NCI-H524 (cell line): ENCODE data around the gene REXO1.
A peak's percentile ranks its signal among the peaks of the same experiment; 100 is the strongest.
"Not testable (repeated sequence)": the region's sequence is repeated elsewhere in the genome, so short reads cannot be mapped to it uniquely, and the experiment has no call there.

Experiments used
- DNase-seq, 2 experiments: peaks; one replicate each; lab custom pipeline; 2025; lab: John Stamatoyannopoulos, UW

The REXO1 gene, protein sequence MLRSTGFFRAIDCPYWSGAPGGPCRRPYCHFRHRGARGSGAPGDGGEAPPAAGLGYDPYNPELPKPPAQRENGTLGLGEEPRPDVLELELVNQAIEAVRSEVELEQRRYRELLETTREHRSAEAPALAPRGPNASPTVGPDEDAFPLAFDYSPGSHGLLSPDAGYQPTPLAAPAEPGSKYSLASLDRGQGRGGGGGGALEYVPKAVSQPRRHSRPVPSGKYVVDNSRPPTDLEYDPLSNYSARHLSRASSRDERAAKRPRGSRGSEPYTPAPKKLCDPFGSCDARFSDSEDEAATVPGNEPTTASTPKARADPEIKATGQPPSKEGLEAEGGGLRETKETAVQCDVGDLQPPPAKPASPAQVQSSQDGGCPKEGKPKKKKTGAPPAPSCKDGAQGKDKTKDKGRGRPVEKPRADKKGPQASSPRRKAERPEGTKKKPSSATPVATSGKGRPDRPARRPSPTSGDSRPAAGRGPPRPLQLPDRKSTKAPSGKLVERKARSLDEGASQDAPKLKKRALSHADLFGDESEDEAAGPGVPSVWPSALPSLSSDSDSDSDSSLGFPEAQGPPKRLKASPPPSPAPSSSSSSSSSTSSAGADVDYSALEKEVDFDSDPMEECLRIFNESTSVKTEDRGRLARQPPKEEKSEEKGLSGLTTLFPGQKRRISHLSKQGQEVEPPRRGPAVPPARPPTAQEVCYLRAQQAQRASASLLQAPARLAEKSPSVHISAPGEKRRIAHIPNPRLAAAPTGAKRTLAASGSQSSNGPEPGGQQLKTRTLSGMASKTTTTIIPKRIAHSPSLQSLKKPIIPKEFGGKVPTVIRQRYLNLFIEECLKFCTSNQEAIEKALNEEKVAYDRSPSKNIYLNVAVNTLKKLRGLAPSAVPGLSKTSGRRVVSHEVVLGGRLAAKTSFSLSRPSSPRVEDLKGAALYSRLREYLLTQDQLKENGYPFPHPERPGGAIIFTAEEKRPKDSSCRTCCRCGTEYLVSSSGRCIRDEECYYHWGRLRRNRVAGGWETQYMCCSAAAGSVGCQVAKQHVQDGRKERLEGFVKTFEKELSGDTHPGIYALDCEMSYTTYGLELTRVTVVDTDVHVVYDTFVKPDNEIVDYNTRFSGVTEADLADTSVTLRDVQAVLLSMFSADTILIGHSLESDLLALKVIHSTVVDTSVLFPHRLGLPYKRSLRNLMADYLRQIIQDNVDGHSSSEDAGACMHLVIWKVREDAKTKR

DNA sequence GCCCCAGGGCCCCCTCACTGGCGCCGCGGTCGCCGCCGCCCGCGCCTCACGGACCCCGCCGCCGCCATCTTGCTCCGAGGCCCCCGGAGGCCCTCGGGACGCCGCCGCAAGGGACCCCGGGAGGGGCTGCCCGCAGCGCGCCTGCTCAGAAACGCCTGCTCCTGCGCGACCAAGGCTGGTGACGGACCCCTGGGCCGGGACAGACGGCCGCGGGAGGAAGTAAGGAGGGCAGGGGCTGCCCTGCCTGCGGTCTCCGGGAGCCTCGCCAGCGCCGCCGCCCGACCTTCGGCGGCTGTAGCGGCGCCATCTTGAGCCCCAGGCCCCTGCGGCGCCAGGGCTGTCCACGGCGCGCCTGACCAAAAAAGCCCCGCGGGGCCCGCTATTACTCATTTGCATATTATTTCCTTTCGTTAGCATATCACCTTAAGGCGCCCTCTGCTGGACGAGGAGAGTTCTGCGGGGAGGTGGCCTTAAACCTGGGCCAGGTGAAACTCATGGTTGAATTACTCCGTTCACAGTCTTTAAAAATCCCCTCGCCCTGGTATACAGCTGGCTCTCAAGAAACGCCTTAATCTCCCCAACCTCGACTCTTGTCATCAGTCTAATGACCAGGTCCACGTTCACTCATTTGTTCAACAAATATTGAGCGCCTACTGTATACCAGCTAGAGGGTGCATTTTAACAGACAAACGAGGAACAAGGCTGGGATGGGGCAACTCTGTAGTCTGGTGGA is at the start of gene REXO1:
REXO1 (minus strand) TSS at position 85 of the 733 bp plus-strand sequence. CDS start 125 bp downstream, outside the sequence.
- peak; percentile 88 to 96 for DNase-seq

GRCh38 chr19:1896508-1896907 is 48.2 kb upstream of the REXO1 start:
- DNase-seq = no peak

GRCh38 chr19:1893791-1894190 is 45.5 kb upstream of the REXO1 start:
- DNase-seq = no peak

DNA sequence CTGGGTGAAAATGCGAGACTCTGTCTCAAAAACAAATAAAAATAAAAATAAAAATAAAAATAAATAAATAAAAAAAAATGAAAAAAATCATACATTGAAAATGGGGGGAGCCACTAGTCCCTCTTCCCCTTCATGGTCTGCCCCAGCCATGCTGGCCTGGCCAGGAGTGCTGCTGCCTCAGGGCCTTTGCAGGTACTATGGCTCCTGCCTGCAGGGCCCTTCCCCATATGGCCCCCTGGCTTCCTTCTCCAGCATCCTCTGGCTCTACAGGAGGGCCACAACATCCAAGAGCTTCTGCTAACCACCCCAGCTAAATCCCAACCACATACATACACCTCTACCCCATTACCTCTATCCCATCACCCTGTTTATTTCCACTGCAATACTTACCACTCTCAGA is 41.6 kb upstream of the REXO1 start:
- no peak for DNase-seq

DNA sequence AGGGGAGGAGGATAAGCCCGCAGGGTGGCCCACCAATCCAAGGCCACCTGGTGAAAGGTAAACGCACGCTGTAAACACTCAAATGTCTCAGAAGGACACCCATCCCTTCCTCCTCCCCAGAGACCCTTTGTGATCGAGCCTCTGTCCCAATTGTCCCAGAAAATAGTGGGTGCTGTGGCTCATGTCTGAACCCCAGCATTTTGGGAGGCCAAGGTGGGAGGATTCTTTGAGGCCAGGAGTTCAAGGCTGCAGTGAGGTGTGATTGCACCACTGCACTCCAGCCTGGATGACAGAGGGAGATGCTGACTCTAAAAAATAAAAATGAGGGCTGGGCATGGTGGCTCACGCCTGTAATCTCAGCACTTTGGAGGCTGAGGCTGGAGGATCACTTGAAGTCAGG is 40.1 kb upstream of the REXO1 start:
- no peak for DNase-seq

DNA sequence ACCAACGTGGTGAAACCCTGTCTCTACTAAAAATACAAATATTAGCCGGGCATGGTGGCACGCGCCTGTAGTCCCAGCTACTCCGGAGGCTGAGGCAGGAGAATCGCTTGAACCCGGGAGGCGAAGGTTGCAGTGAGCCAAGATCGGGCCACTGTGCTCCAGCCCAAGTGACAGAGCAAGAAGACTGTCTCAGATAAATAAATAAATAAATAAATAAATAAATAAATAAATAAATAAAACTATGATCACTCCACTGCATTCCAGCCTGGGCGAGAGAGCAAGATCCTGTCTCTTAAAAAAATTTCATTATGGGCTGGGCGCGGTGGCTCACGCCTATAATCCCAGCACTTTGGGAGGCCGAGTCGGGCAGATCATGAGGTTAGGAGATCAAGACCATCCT is 38.1 kb upstream of the REXO1 start:
- DNase-seq = not testable (repeated sequence)

- DNase-seq = peak; percentile 73 to 96
Measured at GRCh38 chr19:1885398-1886119, 37.3 kb upstream of the REXO1 start, which contains the start of gene ABHD17A. TSS of gene ABHD17A (minus strand) at chr19:1885496. CDS start at chr19:1881566, 3,930 bp downstream.

DNA sequence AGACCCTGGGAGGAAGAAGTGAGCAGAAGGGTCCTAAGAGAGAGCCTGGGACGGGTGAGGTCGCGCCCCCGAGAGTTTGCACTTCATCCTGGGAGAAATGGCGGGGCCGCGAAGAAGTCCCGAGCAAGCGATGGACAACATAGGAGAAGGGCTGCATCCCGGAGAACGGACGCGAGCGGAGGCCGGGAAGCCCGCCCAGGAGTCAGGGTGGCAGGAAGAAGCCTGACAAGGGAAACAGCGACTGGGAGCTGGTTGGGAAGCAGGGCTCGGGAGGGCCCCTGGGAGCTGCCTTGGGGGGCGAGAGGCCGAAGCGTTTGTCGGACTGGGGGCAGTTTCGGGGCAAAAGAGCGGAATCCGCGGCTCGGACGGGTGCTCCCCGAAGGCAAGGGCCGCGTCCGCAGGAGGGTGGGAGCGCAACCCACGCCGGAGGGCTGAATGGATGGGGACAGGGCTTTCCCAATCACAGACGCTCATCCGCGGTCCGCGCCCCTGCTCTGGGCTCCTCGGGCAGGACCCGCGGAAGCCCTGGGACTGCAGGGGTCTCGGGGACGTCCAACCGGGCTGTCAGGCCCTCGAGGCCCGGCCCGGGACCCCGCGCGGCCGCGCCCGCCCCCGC is 36.5 kb upstream of the REXO1 start:
- DNase-seq = no peak

DNA sequence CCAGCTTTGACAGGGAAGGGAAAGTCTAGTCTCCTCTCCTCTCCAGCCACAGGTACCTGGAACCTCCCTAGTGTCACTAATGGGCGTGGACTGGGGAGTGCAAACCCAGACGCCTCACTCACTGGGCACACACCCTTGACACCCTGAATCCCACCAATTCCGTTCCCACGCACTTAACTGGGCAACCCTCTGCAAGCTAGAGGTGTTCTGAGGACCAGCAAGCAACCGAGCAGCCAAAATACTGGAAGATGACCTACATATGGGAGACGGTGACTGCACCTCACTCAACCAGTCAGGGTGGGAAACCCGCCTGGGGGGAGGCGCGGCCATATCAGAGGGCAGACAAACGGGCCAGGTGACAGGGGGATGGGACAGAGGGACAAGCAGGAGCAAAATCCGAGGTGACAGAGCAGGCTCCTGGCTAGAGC is 36.0 kb upstream of the REXO1 start:
- DNase-seq = no peak

DNA sequence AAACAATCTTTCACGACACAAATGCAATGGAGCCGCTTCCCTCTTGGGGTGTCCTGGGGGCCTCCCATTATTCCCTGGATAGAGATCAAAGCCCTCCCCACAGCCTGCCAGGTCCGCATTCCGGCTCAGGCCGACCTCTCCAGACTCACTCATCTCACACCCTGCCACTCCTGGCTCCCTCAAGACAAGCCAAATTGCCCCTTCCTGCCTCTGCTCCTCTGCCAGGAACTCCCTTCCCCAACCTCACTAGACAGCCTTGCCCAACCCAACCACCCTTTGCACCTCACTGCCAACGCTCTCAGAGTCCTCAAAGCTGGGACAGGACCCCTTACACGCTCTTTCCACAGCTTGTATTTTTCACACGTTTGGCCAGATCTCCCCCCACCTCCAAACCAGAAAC is 35.5 kb upstream of the REXO1 start:
- DNase-seq = no peak

DNA sequence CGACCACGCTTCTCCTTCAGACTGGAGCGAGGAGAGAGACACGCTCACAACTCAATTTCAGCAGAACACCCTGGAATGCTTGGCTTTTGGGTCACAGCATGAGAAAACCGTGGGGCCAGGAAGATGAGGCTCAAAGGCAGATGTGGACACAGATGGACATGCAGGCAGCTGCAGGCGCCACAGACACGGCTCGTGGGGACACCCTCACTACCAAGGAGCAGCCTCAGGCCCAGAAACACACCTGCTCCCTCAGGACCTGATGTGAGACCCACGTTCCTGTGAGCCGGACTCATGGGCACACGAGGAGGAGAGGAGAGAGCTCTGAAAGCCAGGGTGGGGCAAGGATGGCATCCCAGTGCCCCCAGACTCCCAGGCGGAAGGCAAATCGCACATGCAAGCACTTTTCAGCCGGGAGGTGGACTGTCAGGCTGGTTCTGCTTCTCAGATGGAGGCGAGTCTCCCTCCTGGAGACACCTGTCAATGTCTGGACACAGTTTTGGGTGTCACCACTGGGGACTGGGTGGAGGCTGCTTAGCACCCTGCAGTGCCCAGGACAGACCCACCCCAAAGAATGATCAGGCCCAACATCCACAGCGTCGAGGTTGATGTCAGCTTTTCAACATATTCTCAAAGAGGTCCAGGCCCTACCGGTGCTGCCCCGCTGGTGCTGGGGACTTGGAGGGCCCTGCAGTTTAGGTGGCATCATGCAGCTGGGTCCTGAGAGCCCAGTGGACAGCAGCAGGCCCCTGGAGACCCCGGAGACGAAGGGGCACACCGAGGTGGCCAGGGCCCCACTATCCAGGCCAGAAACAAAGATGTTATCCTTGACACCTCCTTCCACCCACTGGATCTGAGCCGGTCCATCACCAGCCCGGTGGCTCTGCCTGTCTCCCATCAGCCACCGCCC is 34.8 kb upstream of the REXO1 start:
- no peak for DNase-seq

- DNase-seq = no peak
Measured at GRCh38 chr19:1882089-1882785, 34.0 kb upstream of the REXO1 start.

GRCh38 chr19:1881393-1882088 is 33.3 kb upstream of the REXO1 start:
- DNase-seq = not testable (repeated sequence)

GRCh38 chr19:1880611-1881392 is 32.5 kb upstream of the REXO1 start:
- DNase-seq = no peak

DNA sequence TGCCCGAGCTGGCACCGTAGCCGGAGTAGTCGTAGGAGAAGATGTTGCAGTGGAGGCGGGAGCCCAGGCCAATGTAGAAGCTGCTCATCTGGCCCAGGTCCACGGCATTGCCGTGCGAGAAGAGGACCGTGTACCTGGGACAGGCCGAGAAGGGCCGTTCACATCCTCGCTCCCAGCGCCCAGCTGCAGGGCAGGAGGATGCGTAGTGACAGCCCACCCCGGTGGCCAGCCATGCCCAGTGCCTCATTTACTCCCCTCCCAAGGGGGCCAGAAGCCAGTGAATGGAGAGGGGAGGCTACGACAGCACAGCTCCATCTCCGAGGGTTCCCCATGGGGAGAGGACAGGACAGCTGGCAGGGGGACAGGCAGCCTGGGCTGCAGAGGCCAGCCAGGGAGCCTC is 31.7 kb upstream of the REXO1 start:
- not testable (repeated sequence) for DNase-seq

- not testable (repeated sequence) for DNase-seq
Measured at GRCh38 chr19:1878583-1878982, 30.3 kb upstream of the REXO1 start.

DNA sequence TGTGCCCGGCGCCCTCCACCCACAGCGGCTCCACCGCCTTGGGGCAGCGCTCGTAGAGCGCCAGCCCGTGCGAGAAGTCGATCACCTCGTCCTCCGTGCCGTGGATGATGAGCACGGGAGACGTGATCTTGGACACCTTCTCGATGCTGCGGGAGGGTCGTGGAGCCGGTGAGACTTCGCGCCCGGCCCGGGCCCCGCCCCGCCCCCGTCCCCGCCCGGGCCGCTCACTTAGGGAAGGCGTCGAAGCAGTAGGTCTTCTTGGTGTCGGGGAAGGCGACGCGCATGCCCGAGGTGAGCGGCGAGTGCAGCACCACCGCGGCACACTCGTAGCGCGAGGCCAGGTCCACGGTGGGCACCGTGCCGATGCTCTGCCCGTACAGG is 29.0 kb upstream of the REXO1 start:
- not testable (repeated sequence) for DNase-seq
